ENCODE measurements around the gene KCTD13.
A peak's percentile ranks its signal among the peaks of the same experiment; 100 is the strongest.

DNA sequence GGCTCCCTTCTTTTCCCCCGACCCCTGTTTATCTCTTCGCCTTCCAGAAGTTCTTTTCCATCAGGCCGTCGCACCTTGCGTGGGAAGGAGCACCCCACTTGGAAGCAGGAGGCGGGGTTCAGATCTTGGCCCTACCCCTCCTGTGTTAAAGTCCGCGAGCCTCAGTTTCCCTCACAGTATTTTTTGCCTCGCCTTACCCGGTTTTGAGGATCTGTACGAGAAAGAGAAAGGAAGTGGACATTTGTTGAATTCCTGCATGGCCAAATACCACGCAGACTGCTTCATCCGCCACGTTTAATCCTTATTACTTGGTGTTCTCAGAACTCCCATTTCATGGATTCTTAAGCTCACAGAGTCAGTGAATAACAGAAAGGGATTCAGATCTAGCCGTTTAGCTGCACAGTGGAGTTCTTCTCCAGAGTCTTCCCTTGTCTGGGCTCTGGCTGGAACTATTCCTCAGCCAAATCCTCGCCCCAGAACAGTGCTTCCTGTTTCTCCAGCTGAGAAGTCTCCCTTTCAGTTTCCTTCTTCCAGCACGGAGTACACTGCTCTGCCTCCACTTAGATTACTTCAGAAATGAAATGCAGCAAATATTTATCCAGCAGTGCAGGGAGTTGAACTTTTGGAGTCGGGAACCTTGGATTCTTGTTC, 36.4 kb upstream of the KCTD13 start:
- TF ChIP-seq POLR2AphosphoS5 (IDR thresholded peaks at IDR 0.05) (peak; percentile 35), POLR2A (IDR thresholded peaks at IDR 0.05) (peak; percentile 22)
- TF ChIP-seq, protein P1, sequence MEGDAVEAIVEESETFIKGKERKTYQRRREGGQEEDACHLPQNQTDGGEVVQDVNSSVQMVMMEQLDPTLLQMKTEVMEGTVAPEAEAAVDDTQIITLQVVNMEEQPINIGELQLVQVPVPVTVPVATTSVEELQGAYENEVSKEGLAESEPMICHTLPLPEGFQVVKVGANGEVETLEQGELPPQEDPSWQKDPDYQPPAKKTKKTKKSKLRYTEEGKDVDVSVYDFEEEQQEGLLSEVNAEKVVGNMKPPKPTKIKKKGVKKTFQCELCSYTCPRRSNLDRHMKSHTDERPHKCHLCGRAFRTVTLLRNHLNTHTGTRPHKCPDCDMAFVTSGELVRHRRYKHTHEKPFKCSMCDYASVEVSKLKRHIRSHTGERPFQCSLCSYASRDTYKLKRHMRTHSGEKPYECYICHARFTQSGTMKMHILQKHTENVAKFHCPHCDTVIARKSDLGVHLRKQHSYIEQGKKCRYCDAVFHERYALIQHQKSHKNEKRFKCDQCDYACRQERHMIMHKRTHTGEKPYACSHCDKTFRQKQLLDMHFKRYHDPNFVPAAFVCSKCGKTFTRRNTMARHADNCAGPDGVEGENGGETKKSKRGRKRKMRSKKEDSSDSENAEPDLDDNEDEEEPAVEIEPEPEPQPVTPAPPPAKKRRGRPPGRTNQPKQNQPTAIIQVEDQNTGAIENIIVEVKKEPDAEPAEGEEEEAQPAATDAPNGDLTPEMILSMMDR (IDR thresholded peaks at IDR 0.05) = no peak
